Fibroblast of pulmonary artery (primary cell): ENCODE results near the gene GTF2B.

Experiments used
- DNase-seq: peaks from one replicate; pipeline ENCODE4 v3.0.0-alpha.2; 2010; ENCODE audit warnings: low read depth
- H3K4me3 ChIP-seq: replicated peaks from 2 replicates; pipeline ENCODE4 v1.5.1; 2011; ENCODE audit warnings: low read depth, mild to moderate bottlenecking, control low read depth, low read length, moderate library complexity
- CTCF ChIP-seq: IDR thresholded peaks from 2 replicates; pipeline ENCODE4 v1.5.1; 2011; ENCODE audit warnings: mild to moderate bottlenecking, control low read depth, low read length, inconsistent platforms; ENCODE audit errors: missing control alignments

GTF2B gene

DNA sequence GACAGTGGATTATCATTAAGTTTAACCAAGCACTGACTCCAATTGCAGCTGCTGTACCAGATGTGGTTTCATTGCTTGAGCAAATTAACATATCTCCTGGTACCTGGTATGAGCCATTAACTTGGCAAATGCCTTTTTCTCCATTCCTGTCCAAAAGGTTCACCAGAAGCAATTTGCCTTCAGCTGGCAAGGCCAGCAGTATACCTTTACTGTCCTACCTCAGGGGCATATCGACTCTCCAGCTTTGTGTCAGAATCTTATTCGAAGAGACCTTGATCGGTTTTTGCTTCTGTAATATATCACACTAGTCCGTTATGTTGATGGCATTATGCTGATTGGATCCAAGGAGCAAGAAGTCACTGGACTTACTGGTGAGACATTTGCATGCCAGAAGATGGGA is 9.5 kb upstream of the GTF2B start:
- no peak overlapping the region for H3K4me3 ChIP-seq
- no peak for DNase-seq
- no peak for TF ChIP-seq CTCF

GRCh38 chr1:88897070-88897730 is 5.8 kb upstream of the GTF2B start:
- H3K4me3 ChIP-seq = no peak overlapping the region
- no peak for TF ChIP-seq CTCF

GRCh38 chr1:88892357-88892877 is 1.1 kb upstream of the GTF2B start:
- TF ChIP-seq CTCF = no peak
- peak; percentile 52 for DNase-seq
- no peak overlapping the region for H3K4me3 ChIP-seq

More at GRCh38 chr1:88897070-88897730, 5.8 kb upstream of the GTF2B start:
- DNase-seq = no peak

DNA sequence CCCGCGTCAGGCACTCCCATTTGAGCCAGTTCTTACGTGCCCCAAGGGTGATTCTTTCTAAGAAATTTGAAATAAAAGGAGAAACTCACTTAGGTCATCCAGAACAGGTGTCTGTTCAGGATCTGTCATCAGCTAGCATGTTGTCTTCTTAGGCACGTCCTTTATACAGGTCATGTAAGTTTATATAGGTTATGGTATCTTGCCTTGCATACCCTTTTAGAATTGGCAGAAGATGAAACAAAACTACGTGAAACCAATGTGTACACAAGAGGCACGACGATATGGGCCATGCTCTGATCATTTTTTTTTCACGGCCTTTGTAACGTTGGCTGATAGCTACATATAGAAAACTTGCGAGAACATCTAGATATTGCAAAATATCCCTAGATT is 579 bp upstream of the GTF2B start:
- no peak for TF ChIP-seq CTCF
- H3K4me3 ChIP-seq = peak overlapping the region; percentile 90
- peak; percentile 16 for DNase-seq

- DNase-seq = peak; percentile 46
- H3K4me3 ChIP-seq = peak overlapping the region; percentile 90
- no peak for TF ChIP-seq CTCF
Observed at GRCh38 chr1:88890791-88891317, 513 bp downstream of the GTF2B start.

DNA sequence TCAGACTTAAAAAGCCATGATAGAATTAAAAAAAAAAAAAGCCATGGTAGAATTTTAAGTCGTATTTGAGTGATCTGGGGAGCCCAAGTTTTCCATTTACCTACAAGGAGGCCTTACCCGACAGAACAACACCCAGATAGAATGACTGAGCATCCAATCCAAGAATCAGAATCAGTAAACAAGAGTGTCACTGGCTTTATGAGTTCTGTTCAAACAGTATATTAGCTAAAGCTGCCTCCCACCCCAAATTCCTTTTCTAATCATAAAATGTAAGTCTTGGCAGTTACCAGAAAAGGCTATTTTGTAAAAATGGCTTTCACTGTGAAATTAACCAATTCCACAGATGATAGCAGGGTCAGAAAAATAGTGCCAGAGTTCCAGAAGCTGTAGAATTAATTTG is 1.2 kb downstream of the GTF2B start:
- peak overlapping the region; percentile 90 for H3K4me3 ChIP-seq
- no peak for DNase-seq
- no peak for TF ChIP-seq CTCF

- H3K4me3 ChIP-seq = no peak overlapping the region
- no peak for TF ChIP-seq CTCF
- DNase-seq = no peak
Observed at GRCh38 chr1:88888750-88889149, 2.6 kb downstream of the GTF2B start.
